NCI-H1436 treated with DMSO at 0.1 percent for 48 hours (cell line): Measurements from ENCODE around the gene KCNMA1.

ENCODE experiments used
- DNase-seq: peaks from one replicate; lab custom pipeline; 2025; lab: John Stamatoyannopoulos, UW

The KCNMA1 gene

GRCh38 chr10:77479586-77479985 is 158.0 kb downstream of the KCNMA1 start:
- no peak for DNase-seq

- DNase-seq, result no peak
Measured at GRCh38 chr10:77478962-77479359, 158.6 kb downstream of the KCNMA1 start.

- no peak for DNase-seq
Measured at GRCh38 chr10:77478247-77478961, 159.2 kb downstream of the KCNMA1 start.

- DNase-seq, result no peak
Measured at GRCh38 chr10:77475522-77475921, 162.1 kb downstream of the KCNMA1 start.

- no peak for DNase-seq
Measured at GRCh38 chr10:77474939-77475338, 162.7 kb downstream of the KCNMA1 start.

- DNase-seq, result no peak
Measured at GRCh38 chr10:77474386-77474785, 163.2 kb downstream of the KCNMA1 start.

- DNase-seq, result no peak
Measured at GRCh38 chr10:77472146-77472545, 165.5 kb downstream of the KCNMA1 start.

- DNase-seq, result no peak
Measured at GRCh38 chr10:77471069-77471536, 166.5 kb downstream of the KCNMA1 start.

GRCh38 chr10:77467422-77467963 is 170.1 kb downstream of the KCNMA1 start:
- DNase-seq, result no peak

GRCh38 chr10:77463967-77464745 is 173.5 kb downstream of the KCNMA1 start:
- DNase-seq, result no peak

- no peak for DNase-seq
Measured at GRCh38 chr10:77463499-77463898, 174.1 kb downstream of the KCNMA1 start.

- DNase-seq, result no peak
Measured at GRCh38 chr10:77461636-77462296, 175.8 kb downstream of the KCNMA1 start.

GRCh38 chr10:77459905-77460304 is 177.7 kb downstream of the KCNMA1 start:
- no peak for DNase-seq

- DNase-seq, result no peak
Measured at GRCh38 chr10:77458986-77459590, 178.5 kb downstream of the KCNMA1 start.

- no peak for DNase-seq
Measured at GRCh38 chr10:77457721-77458120, 179.9 kb downstream of the KCNMA1 start.

GRCh38 chr10:77457266-77457665 is 180.3 kb downstream of the KCNMA1 start:
- no peak for DNase-seq

GRCh38 chr10:77456414-77456813 is 181.2 kb downstream of the KCNMA1 start:
- DNase-seq, result no peak

- DNase-seq, result no peak
Measured at GRCh38 chr10:77455561-77455960, 182.0 kb downstream of the KCNMA1 start.

GRCh38 chr10:77452952-77453564 is 184.6 kb downstream of the KCNMA1 start:
- DNase-seq, result no peak

GRCh38 chr10:77451886-77452285 is 185.7 kb downstream of the KCNMA1 start:
- no peak for DNase-seq

- no peak for DNase-seq
Measured at GRCh38 chr10:77448226-77448625, 189.4 kb downstream of the KCNMA1 start.

GRCh38 chr10:77446700-77447099 is 190.9 kb downstream of the KCNMA1 start:
- DNase-seq, result no peak
